SK-N-SH treated with all-trans-retinoic acid at 6 μM for 48 hours (cell line): Measurements from ENCODE around the gene SDK1.

Experiments used
- ATAC-seq: fragments of 200-7000 bp; cut with Tn5 transposase; 3 replicates; pipeline ENCODE4 v1.9.1; 2020; ENCODE audit warnings: mild to moderate bottlenecking, moderate library complexity
- CREB5 ChIP-seq: fragments of 250-450 bp; sonication (Bioruptor Pico); IDR thresholded peaks from 2 replicates; pipeline ENCODE4 v1.5.1; 2020; ENCODE audit warnings: low read depth, mild to moderate bottlenecking, moderate library complexity
- CSDC2 ChIP-seq: fragments of 250-450 bp; sonication (Bioruptor Pico); IDR thresholded peaks from 2 replicates; pipeline ENCODE4 v1.5.0; 2020; ENCODE audit warnings: mild to moderate bottlenecking, moderate library complexity
- CSRNP3 ChIP-seq: fragments of 250-450 bp; sonication (Bioruptor Pico); IDR thresholded peaks from 2 replicates; pipeline ENCODE4 v1.5.1; 2021; ENCODE audit warnings: mild to moderate bottlenecking, moderate library complexity
- ESRRG ChIP-seq: fragments of 250-450 bp; sonication (Bioruptor Pico); IDR thresholded peaks from 2 replicates; pipeline ENCODE4 v1.6.1; 2021; ENCODE audit warnings: mild to moderate bottlenecking
- GLIS3 ChIP-seq: fragments of 250-450 bp; sonication (Bioruptor Pico); IDR thresholded peaks from 2 replicates; pipeline ENCODE4 v1.5.0; 2020; ENCODE audit warnings: mild to moderate bottlenecking, moderate library complexity
- ISL1 ChIP-seq: fragments of 250-450 bp; sonication (Bioruptor Pico); IDR thresholded peaks from 2 replicates; pipeline ENCODE4 v2.1.2; 2022; ENCODE audit warnings: mild to moderate bottlenecking, moderate library complexity
- OSR1 ChIP-seq: fragments of 250-450 bp; sonication (Bioruptor Pico); IDR thresholded peaks from 2 replicates; pipeline ENCODE4 v1.8.0; 2022; ENCODE audit warnings: moderate library complexity, mild to moderate bottlenecking, inconsistent platforms
- PPARA ChIP-seq: fragments of 250-450 bp; sonication (Bioruptor Pico); IDR thresholded peaks from 2 replicates; pipeline ENCODE4 v1.5.0; 2020; ENCODE audit warnings: mild to moderate bottlenecking, borderline replicate concordance
- RARB ChIP-seq: fragments of 250-450 bp; sonication (Bioruptor Pico); IDR thresholded peaks from 2 replicates; pipeline ENCODE4 v1.8.0; 2021; ENCODE audit warnings: mild to moderate bottlenecking, moderate library complexity
- SNAI2 ChIP-seq: fragments of 250-450 bp; sonication (Bioruptor Pico); IDR thresholded peaks from 2 replicates; pipeline ENCODE4 v1.5.0; 2020; ENCODE audit warnings: mild to moderate bottlenecking, moderate library complexity
- TCF4 ChIP-seq: fragments of 250-450 bp; sonication (Bioruptor Pico); IDR thresholded peaks from 2 replicates; pipeline ENCODE4 v1.8.0; 2021; ENCODE audit warnings: mild to moderate bottlenecking, moderate library complexity, borderline replicate concordance
- TOX ChIP-seq: fragments of 250-450 bp; sonication (Bioruptor Pico); IDR thresholded peaks from 2 replicates; pipeline ENCODE4 v1.8.0; 2021; ENCODE audit warnings: mild to moderate bottlenecking, moderate library complexity, borderline replicate concordance
- TSHZ2 ChIP-seq: fragments of 250-450 bp; sonication (Bioruptor Pico); IDR thresholded peaks from 2 replicates; pipeline ENCODE4 v1.5.0; 2020; ENCODE audit warnings: mild to moderate bottlenecking, moderate library complexity
- ZC3H10 ChIP-seq: fragments of 250-450 bp; sonication (Bioruptor Pico); IDR thresholded peaks from 2 replicates; pipeline ENCODE4 v1.5.1; 2021; ENCODE audit warnings: mild to moderate bottlenecking, moderate library complexity
- ZFP3 ChIP-seq: fragments of 250-450 bp; sonication (Bioruptor Pico); IDR thresholded peaks from 2 replicates; pipeline ENCODE4 v1.5.0; 2020; ENCODE audit warnings: mild to moderate bottlenecking, moderate library complexity
- ZFP30 ChIP-seq: fragments of 450-650 bp; formaldehyde crosslinking; IDR thresholded peaks from 2 replicates; pipeline ENCODE4 v1.5.0; 2022; ENCODE audit warnings: mild to moderate bottlenecking, moderate library complexity
- ZNF565 ChIP-seq: fragments of 450-650 bp; formaldehyde crosslinking; conservative IDR thresholded peaks from 2 replicates; pipeline ENCODE4 v1.5.0; 2020; ENCODE audit warnings: low read depth, mild to moderate bottlenecking, moderate library complexity
- ZNF70 ChIP-seq: fragments of 450-650 bp; formaldehyde crosslinking; IDR thresholded peaks from 2 replicates; pipeline ENCODE4 v1.5.0; 2020; ENCODE audit warnings: mild to moderate bottlenecking, moderate library complexity
- ZNF8 ChIP-seq: fragments of 450-650 bp; formaldehyde crosslinking; IDR thresholded peaks from 2 replicates; pipeline ENCODE4 v1.5.0; 2020; ENCODE audit warnings: mild to moderate bottlenecking, moderate library complexity
- TF ChIP-seq, protein P1 (sequence below): fragments of 250-450 bp; sonication (Bioruptor Pico); IDR thresholded peaks from 2 replicates; pipeline ENCODE4 v1.8.0; 2020; ENCODE audit warnings: mild to moderate bottlenecking, moderate library complexity, borderline replicate concordance

The SDK1 gene

DNA sequence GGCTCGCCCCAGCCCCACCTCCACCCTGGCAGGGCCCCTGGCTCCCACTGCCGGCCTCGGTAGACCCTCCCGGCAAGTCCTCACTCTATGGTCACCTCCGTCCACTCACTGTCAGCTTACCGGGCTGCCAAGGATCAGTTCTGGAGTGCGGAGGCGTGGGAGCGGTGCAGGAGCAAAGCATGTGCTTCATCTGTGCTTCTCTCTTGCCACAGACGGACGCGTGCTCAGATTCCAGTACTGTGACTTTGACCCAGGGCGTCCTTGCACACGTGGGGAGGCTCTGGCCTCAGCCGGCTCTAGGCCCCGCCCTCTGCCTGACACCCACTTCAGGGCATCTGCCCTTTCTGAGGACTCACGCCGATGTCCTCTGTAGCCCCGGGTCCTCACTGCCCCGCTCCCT is 833.6 kb downstream of the SDK1 start:
- ATAC-seq = no peak
- TF ChIP-seq ZC3H10 (CRISPR knock-in tag) = no peak
- TF ChIP-seq ISL1 (CRISPR knock-in tag) = no peak
- TF ChIP-seq ESRRG = no peak
- TF ChIP-seq CSDC2 (CRISPR knock-in tag) = no peak
- TF ChIP-seq OSR1 (CRISPR knock-in tag) = no peak
- no peak for TF ChIP-seq ZNF8 (CRISPR knock-in tag)
- no peak for TF ChIP-seq TOX
- no peak for TF ChIP-seq ZFP3 (CRISPR knock-in tag)
- TF ChIP-seq ZNF565 (CRISPR knock-in tag) = no peak
- TF ChIP-seq, protein P1, sequence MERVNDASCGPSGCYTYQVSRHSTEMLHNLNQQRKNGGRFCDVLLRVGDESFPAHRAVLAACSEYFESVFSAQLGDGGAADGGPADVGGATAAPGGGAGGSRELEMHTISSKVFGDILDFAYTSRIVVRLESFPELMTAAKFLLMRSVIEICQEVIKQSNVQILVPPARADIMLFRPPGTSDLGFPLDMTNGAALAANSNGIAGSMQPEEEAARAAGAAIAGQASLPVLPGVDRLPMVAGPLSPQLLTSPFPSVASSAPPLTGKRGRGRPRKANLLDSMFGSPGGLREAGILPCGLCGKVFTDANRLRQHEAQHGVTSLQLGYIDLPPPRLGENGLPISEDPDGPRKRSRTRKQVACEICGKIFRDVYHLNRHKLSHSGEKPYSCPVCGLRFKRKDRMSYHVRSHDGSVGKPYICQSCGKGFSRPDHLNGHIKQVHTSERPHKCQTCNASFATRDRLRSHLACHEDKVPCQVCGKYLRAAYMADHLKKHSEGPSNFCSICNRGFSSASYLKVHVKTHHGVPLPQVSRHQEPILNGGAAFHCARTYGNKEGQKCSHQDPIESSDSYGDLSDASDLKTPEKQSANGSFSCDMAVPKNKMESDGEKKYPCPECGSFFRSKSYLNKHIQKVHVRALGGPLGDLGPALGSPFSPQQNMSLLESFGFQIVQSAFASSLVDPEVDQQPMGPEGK (CRISPR knock-in tag) = no peak
- no peak for TF ChIP-seq PPARA
- TF ChIP-seq GLIS3 = no peak
- no peak for TF ChIP-seq ZNF70
- no peak for TF ChIP-seq TSHZ2
- no peak for TF ChIP-seq CREB5 (CRISPR knock-in tag)
- TF ChIP-seq CSRNP3 (CRISPR knock-in tag) = no peak
- no peak for TF ChIP-seq RARB (CRISPR knock-in tag)

DNA sequence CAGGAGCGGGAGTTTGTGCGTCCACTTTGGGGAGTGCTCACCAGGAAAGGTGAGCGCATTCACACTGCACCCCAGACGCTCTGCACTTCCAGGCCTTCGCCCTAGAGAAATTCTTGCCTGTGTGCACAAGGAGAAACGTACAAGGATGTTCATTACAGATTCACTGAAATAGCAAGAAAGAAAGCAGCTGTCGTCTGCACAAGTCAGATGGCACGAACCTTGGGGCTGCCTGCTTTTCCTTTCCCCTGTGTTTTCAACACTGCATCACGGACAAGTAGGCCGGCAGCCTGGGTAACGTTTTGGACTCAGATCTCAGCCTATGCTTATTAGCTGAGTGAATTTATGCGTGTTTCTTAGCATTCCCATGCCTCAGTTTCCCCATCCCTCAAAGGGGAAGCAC is 834.2 kb downstream of the SDK1 start:
- no peak for ATAC-seq
- TF ChIP-seq RARB (CRISPR knock-in tag) (no peak), ESRRG (no peak), TCF4 (CRISPR knock-in tag) (no peak), TOX (no peak), GLIS3 (no peak), ZFP30 (CRISPR knock-in tag) (no peak)

DNA sequence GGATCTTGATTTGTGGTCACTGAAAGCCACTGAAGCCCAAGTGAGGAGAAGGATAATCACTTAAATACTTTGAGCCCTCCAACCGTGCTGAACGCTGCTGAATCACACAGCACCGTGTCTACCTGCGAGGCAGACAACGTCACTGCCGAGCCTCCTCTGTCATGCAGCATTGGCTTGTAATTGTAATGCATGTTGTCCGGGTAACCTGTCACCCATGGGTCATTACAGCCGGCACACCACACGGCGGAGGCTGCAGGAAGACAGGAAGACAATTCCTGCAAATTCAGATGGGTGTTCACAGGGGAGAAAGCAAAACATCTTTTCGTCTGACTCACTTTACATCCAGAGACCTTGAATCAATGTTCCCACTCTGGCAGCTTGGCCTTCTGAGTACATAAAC is 835.0 kb downstream of the SDK1 start:
- TF ChIP-seq CSRNP3 (CRISPR knock-in tag) (no peak), ZFP3 (CRISPR knock-in tag) (no peak), CSDC2 (CRISPR knock-in tag) (no peak), RARB (CRISPR knock-in tag) (no peak), ZC3H10 (CRISPR knock-in tag) (no peak), SNAI2 (no peak), TSHZ2 (no peak), ZFP30 (CRISPR knock-in tag) (no peak), ZNF565 (CRISPR knock-in tag) (no peak)
- no peak for ATAC-seq
